Smooth muscle cell (in vitro differentiated cells): ENCODE results near the gene OMP. TPM values are rescaled to one million over a fixed set of nuclear protein-coding genes. Genes with fewer than 3 reads are reported as not detected.

Experiments used
- DNase-seq: peaks from one replicate; lab custom pipeline; 2025; ENCODE audit not compliant: unreplicated experiment; lab: John Stamatoyannopoulos, UW
- H2AFZ ChIP-seq: fragments of 200-600 bp; sonication (generic); 2 replicates; pipeline ENCODE4 v1.6.0; 2016; ENCODE audit warnings: antibody characterized with exemption, low read depth, mild to moderate bottlenecking
- H3F3A ChIP-seq: fragments of 200-600 bp; sonication (generic); 2 replicates; pipeline ENCODE4 v1.6.0; 2017; ENCODE audit warnings: antibody characterized with exemption, low read depth
- H3K27ac ChIP-seq: fragments of 200-600 bp; sonication (generic); 2 replicates; pipeline ENCODE4 v1.5.1; 2016; ENCODE audit warnings: low read depth, mild to moderate bottlenecking
- H3K27me3 ChIP-seq: fragments of 200-600 bp; sonication (generic); 2 replicates; pipeline ENCODE4 v1.6.1; 2016; ENCODE audit warnings: low read depth, mild to moderate bottlenecking
- H3K36me3 ChIP-seq: fragments of 200-600 bp; sonication (generic); 2 replicates; pipeline ENCODE4 v1.5.1; 2016; ENCODE audit warnings: low read depth
- H3K4me1 ChIP-seq: fragments of 200-600 bp; sonication (generic); 2 replicates; pipeline ENCODE4 v1.5.1; 2016; ENCODE audit warnings: low read depth
- H3K4me2 ChIP-seq: fragments of 200-600 bp; sonication (generic); 2 replicates; pipeline ENCODE4 v1.6.0; 2016; ENCODE audit warnings: mild to moderate bottlenecking
- H3K4me3 ChIP-seq: fragments of 200-600 bp; sonication (generic); 2 replicates; pipeline ENCODE4 v1.5.1; 2016; ENCODE audit warnings: mild to moderate bottlenecking
- H3K79me2 ChIP-seq: fragments of 200-600 bp; sonication (generic); 2 replicates; pipeline ENCODE4 v1.6.0; 2016; ENCODE audit warnings: low read depth, mild to moderate bottlenecking
- H3K9ac ChIP-seq: fragments of 200-600 bp; sonication (generic); 2 replicates; pipeline ENCODE4 v1.6.0; 2016; ENCODE audit warnings: low read depth
- H3K9me3 ChIP-seq: fragments of 200-600 bp; sonication (generic); replicated peaks from 2 replicates; pipeline ENCODE4 v1.5.1; 2016; ENCODE audit warnings: low read depth
- H4K20me1 ChIP-seq: fragments of 200-600 bp; sonication (generic); 2 replicates; pipeline ENCODE4 v1.6.0; 2016; ENCODE audit warnings: low read depth
- CTCF ChIP-seq: fragments of 200-600 bp; sonication (generic); IDR thresholded peaks from 2 replicates; pipeline ENCODE4 v1.5.1; 2017; ENCODE audit warnings: borderline replicate concordance, mild to moderate bottlenecking, antibody characterized with exemption; ENCODE audit not compliant: insufficient read depth, poor library complexity, severe bottlenecking
- WGBS: methylation state at CpG from one replicate; pipeline ENCODE4 v1.1.7; 2016; ENCODE audit warnings: low lambda C conversion rate; 5-methylcytosine and 5-hydroxymethylcytosine counted together
- polyA plus RNA-seq: library from polyadenylated mRNA; unstranded; fragments of >200 nt; fragmentation: Nextera tagmentation; extraction: Ambion mirVana; gene quantifications from 2 replicates; pipeline ENCODE4 v1.2.1, GENCODE V29; 2016
- total RNA-seq: library from RNA; depleted of rRNA; stranded (reverse); fragments of >200 nt; gene quantifications from 2 replicates; pipeline ENCODE4 v1.2.3, GENCODE V29; 2014

The OMP gene
- total and polyA plus RNA-seq, 2 experiments from 2014 or later = not detected

DNA sequence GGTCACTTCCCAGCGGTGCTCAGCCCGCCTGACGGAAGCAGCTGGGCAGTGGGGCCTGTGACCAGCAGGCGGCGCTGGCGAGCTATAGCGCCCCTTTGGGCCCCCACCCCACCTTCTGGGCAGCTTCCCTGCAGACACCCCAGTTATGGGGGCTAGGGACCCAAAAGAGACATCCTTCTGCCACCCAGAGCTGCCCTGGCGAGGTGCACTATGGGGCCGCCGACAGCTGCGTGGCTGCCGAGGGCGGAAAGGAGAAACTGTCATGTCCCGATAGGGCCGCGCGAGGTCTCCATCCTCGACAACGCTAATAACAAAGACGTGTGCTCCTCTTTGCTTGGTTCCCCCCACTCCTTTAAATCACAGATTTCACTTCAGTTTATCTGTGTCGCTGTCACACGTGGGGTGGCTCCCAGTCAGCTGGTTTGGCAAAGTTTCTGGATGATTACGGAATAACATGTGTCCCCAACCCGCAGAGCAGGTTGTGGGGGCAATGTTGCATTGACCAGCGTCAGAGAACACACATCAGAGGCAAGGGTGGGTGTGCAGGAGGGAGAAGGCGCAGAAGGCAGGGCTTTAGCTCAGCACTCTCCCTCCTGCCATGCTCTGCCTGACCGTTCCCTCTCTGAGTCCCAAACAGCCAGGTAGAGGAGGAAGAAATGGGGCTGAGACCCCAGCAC lies 24.7 kb downstream of the OMP start:
- H3K4me2 ChIP-seq = peak overlapping the region; percentile 94
- H3K9me3 ChIP-seq = no peaks in the 10 kb centered on the region
- peak; percentile 33 for DNase-seq
- H3K79me2 ChIP-seq = no peaks in the 10 kb centered on the region
- H3K4me3 ChIP-seq = peak overlapping the region; percentile 63
- H3K4me1 ChIP-seq = no peaks in the 10 kb centered on the region
- no peaks in the 10 kb centered on the region for H3K27me3 ChIP-seq
- no peaks in the 10 kb centered on the region for H4K20me1 ChIP-seq
- WGBS = 2% methylated on average over 27 of the region's 27 CpGs
- H3F3A ChIP-seq = no peaks in the 10 kb centered on the region
- no peaks in the 10 kb centered on the region for H3K36me3 ChIP-seq
- H3K9ac ChIP-seq = no peak overlapping the region
- H3K27ac ChIP-seq = no peak overlapping the region
- peak; percentile 100 for TF ChIP-seq CTCF
- H2AFZ ChIP-seq = peak overlapping the region; percentile 71

DNA sequence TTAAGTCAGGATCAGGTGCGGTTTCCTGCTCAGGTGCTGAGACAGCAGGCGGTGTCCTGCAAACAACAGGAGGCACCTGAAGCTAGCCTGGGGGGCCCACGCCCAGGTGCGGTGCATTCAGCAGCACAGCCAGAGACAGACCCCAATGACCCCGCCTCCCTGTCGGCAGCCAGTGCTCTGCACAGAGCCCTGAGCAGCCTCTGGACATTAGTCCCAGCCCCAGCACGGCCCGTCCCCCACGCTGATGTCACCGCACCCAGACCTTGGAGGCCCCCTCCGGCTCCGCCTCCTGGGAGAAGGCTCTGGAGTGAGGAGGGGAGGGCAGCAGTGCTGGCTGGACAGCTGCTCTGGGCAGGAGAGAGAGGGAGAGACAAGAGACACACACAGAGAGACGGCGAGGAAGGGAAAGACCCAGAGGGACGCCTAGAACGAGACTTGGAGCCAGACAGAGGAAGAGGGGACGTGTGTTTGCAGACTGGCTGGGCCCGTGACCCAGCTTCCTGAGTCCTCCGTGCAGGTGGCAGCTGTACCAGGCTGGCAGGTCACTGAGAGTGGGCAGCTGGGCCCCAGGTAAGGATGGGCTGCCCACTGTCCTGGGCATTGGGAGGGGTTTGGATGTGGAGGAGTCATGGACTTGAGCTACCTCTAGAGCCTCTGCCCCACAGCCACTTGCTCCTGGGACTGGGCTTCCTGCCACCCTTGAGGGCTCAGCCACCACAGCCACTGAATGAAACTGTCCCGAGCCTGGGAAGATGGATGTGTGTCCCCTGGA lies 25.5 kb downstream of the OMP start, which contains the start of gene MYO7A:
Gene MYO7A (plus strand): TSS at position 327 of the 772 bp plus-strand sequence. CDS start 2,389 bp downstream, outside the sequence.
- Histone ChIP-seq H3K4me3 (peak within 1 kb of the TSS; percentile 63), H3K36me3 (no peaks in the 10 kb centered on the region), H3K9me3 (no peaks in the 10 kb centered on the region), H3K4me2 (peak within 1 kb of the TSS; percentile 94), H3K79me2 (no peaks in the 10 kb centered on the region), H3K27me3 (no peaks in the 10 kb centered on the region), H3K27ac (no peak within 1 kb of the TSS), H3F3A (no peaks in the 10 kb centered on the region), H3K9ac (no peak within 1 kb of the TSS), H3K4me1 (no peaks in the 10 kb centered on the region), H4K20me1 (no peaks in the 10 kb centered on the region), H2AFZ (peak within 1 kb of the TSS; percentile 71)
- TF ChIP-seq CTCF = no peak
- WGBS = 20% methylated on average over 20 of the region's 20 CpGs
- peak; percentile 75 for DNase-seq

DNA sequence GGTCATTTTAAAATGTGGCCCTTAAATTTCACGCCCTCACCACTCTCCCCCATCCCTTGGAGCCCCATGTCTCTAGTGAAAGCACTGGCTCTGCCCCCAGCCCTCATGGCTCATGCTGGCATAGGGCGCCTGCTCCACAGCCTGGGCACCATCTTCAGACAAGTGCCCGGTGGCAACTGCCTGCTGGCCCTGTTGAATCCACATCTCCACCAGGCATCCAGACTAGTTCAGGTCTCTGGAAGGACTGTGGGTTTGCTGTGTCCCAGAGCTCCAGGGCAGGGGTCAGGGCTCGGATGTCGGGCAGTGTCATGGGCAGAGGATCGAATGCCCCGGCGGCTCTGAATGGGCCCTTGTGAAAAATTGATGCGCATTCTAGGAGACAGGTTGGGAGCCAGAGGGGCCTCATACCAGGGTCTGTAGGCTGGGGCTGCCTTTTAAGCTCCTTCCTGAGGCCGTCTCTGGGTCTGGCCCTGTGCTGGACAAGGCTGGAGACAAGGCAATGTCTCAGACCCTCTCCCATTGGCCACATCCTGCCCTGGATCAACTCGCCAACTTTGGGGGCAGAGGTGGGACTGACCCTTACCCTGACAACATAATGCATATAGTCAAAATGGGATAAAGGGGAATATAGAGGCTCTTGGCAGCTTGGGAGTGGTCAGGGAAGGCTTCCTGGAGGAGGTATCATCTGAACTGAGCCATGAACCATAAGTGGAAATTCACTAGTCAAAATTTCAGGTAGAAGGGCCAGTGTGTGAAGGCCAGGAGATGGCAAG lies 26.6 kb downstream of the OMP start:
- no peak for DNase-seq
- no peak for TF ChIP-seq CTCF
- Histone ChIP-seq H3F3A (no peaks in the 10 kb centered on the region), H3K36me3 (no peaks in the 10 kb centered on the region), H4K20me1 (no peaks in the 10 kb centered on the region), H3K27me3 (no peaks in the 10 kb centered on the region), H3K4me1 (no peaks in the 10 kb centered on the region), H3K4me2 (no peak overlapping the region), H3K79me2 (no peaks in the 10 kb centered on the region), H3K9ac (no peak overlapping the region), H3K9me3 (no peaks in the 10 kb centered on the region), H2AFZ (no peak overlapping the region), H3K4me3 (no peak overlapping the region), H3K27ac (no peak overlapping the region)
- 97% methylated on average over 11 of the region's 11 CpGs for WGBS
